HepG2 (cell line): ENCODE data around the gene ERRFI1. TPM values are rescaled to one million over a fixed set of nuclear protein-coding genes. Genes with fewer than 3 reads are reported as not detected.
A peak's percentile ranks its signal among the peaks of the same experiment; 100 is the strongest.

Experiments
- HNF4A ChIP-seq: sonication (generic); formaldehyde crosslinking; IDR thresholded peaks from 2 replicates; pipeline ENCODE4 v1.4.0; 2020; ENCODE audit warnings: missing genetic modification reagents
- HOXA5 ChIP-seq: sonication (generic); formaldehyde crosslinking; IDR thresholded peaks from 2 replicates; pipeline ENCODE4 v1.4.0; 2020; ENCODE audit warnings: missing genetic modification reagents
- HOXA9 ChIP-seq: sonication (generic); formaldehyde crosslinking; IDR thresholded peaks from 2 replicates; pipeline ENCODE4 v1.8.1; 2022; ENCODE audit warnings: missing genetic modification reagents, mild to moderate bottlenecking, moderate library complexity, borderline replicate concordance
- MEIS2 ChIP-seq: sonication (generic); formaldehyde crosslinking; IDR thresholded peaks from 2 replicates; pipeline ENCODE4 v1.9.0; 2021; ENCODE audit warnings: mild to moderate bottlenecking, missing genetic modification reagents
- MLLT10 ChIP-seq: sonication (generic); formaldehyde crosslinking; IDR thresholded peaks from 2 replicates; pipeline ENCODE4 v1.4.0; 2020; ENCODE audit warnings: missing genetic modification reagents
- MYC ChIP-seq: sonication (generic); formaldehyde crosslinking; IDR thresholded peaks from 2 replicates; pipeline ENCODE4 v1.9.0; 2021; ENCODE audit warnings: missing genetic modification reagents, borderline replicate concordance
- PLRG1 ChIP-seq: fragments of 450-650 bp; conservative IDR thresholded peaks from 2 replicates; pipeline ENCODE4 v1.6.1; 2016
- TOE1 ChIP-seq: sonication (generic); formaldehyde crosslinking; IDR thresholded peaks from 2 replicates; pipeline ENCODE4 v1.4.0; 2020; ENCODE audit warnings: mild to moderate bottlenecking, missing genetic modification reagents
- ZBTB1 ChIP-seq: sonication (generic); formaldehyde crosslinking; IDR thresholded peaks from 2 replicates; pipeline ENCODE4 v1.4.0; 2020; ENCODE audit warnings: missing genetic modification reagents, borderline replicate concordance
- ZNF138 ChIP-seq: sonication (generic); formaldehyde crosslinking; IDR thresholded peaks from 2 replicates; pipeline ENCODE4 v1.5.0; 2020; ENCODE audit warnings: mild to moderate bottlenecking, low read depth, missing genetic modification reagents
- ZNF850 ChIP-seq: sonication (generic); formaldehyde crosslinking; conservative IDR thresholded peaks from 2 replicates; pipeline ENCODE4 v1.9.0; 2021; ENCODE audit warnings: mild to moderate bottlenecking, missing genetic modification reagents
- polyA plus RNA-seq, 8 experiments: library from polyadenylated mRNA; depleted of rRNA in 3 of 8; stranded (reverse) in 7 of 8; unstranded in 1 of 8; fragments of >200 nt; fragmentation: Illumina TruSeq in 4 of 8; extraction: Trizol in 4 of 8; gene quantifications; 2 replicates each; pipeline versions ENCODE4 v1.2.1 to v1.2.3, GENCODE V29; 2011 to 2016; ENCODE audit warnings: low read depth in 4 of 8, missing spikeins in 1 of 8, mixed read lengths in 1 of 8; ENCODE audit not compliant: insufficient read depth in 1 of 8
- total RNA-seq, 5 experiments: library from RNA; depleted of rRNA; stranded (reverse); fragments of >200 nt; fragmentation: Illumina TruSeq; extraction: Trizol; gene quantifications; 2 replicates each; pipeline ENCODE4 v1.2.3, GENCODE V29; 2016; ENCODE audit warnings: low read depth in 1 of 5
- TF ChIP-seq, protein P1 (sequence below): sonication (generic); formaldehyde crosslinking; IDR thresholded peaks from 2 replicates; pipeline ENCODE4 v1.5.0; 2020; ENCODE audit warnings: mild to moderate bottlenecking, missing genetic modification reagents, borderline replicate concordance
- TF ChIP-seq, protein P2 (sequence below): sonication (generic); formaldehyde crosslinking; IDR thresholded peaks from 2 replicates; pipeline ENCODE4 v1.4.0; 2020; ENCODE audit warnings: missing genetic modification reagents; ENCODE audit errors: not compliant biosample characterization
- TF ChIP-seq, protein P3 (sequence below): sonication (generic); formaldehyde crosslinking; conservative IDR thresholded peaks from 2 replicates; pipeline ENCODE4 v1.4.0; 2020; ENCODE audit warnings: missing genetic modification reagents
- TF ChIP-seq, protein P4 (sequence below): sonication (generic); formaldehyde crosslinking; IDR thresholded peaks from 2 replicates; pipeline ENCODE4; 2020; ENCODE audit warnings: missing genetic modification reagents, mild to moderate bottlenecking, borderline replicate concordance

Gene ERRFI1
- total and polyA plus RNA-seq, 2 of the 13 experiments (the other 11 are each of a cell fraction or from before 2014, with no cell fraction given), result 84.4 to 753 TPM

DNA sequence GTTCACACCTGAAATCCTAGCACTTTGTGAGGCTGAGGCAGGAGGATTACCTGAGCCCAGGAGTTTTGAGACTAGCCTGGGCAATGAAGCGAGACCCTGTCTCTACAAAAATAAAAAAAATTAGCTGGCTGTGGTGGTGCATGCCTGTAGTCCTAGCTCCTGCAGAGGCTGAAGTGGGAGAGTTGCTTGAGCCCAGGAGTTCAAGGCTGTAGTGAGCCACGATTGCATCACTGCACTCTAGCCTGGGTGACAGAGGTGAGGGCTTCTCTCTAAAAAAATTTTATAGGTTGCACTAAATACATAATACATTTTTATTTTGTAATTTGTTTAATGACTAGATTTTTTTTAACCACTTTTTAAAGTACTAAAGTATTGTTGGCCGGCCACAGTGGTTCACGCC is 58.5 kb downstream of the ERRFI1 start (continued):
- TF ChIP-seq, protein P1, sequence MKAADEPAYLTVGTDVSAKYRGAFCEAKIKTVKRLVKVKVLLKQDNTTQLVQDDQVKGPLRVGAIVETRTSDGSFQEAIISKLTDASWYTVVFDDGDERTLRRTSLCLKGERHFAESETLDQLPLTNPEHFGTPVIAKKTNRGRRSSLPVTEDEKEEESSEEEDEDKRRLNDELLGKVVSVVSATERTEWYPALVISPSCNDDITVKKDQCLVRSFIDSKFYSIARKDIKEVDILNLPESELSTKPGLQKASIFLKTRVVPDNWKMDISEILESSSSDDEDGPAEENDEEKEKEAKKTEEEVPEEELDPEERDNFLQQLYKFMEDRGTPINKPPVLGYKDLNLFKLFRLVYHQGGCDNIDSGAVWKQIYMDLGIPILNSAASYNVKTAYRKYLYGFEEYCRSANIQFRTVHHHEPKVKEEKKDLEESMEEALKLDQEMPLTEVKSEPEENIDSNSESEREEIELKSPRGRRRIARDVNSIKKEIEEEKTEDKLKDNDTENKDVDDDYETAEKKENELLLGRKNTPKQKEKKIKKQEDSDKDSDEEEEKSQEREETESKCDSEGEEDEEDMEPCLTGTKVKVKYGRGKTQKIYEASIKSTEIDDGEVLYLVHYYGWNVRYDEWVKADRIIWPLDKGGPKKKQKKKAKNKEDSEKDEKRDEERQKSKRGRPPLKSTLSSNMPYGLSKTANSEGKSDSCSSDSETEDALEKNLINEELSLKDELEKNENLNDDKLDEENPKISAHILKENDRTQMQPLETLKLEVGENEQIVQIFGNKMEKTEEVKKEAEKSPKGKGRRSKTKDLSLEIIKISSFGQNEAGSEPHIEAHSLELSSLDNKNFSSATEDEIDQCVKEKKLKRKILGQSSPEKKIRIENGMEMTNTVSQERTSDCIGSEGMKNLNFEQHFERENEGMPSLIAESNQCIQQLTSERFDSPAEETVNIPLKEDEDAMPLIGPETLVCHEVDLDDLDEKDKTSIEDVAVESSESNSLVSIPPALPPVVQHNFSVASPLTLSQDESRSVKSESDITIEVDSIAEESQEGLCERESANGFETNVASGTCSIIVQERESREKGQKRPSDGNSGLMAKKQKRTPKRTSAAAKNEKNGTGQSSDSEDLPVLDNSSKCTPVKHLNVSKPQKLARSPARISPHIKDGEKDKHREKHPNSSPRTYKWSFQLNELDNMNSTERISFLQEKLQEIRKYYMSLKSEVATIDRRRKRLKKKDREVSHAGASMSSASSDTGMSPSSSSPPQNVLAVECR (CRISPR knock-in tag), result no peak
- TF ChIP-seq PLRG1 (no peak), TOE1 (CRISPR knock-in tag) (no peak), MEIS2 (CRISPR knock-in tag) (0 out of 2 replicates have a peak, but pooled peaks have one; percentile 28), ZBTB1 (CRISPR knock-in tag) (no peak), MLLT10 (CRISPR knock-in tag) (no peak), ZNF138 (CRISPR knock-in tag) (no peak), MYC (CRISPR knock-in tag) (no peak), HOXA9 (CRISPR knock-in tag) (no peak), ZNF850 (no peak), HOXA5 (no peak), HNF4A (CRISPR knock-in tag) (peak; percentile 54)
- TF ChIP-seq, protein P2, sequence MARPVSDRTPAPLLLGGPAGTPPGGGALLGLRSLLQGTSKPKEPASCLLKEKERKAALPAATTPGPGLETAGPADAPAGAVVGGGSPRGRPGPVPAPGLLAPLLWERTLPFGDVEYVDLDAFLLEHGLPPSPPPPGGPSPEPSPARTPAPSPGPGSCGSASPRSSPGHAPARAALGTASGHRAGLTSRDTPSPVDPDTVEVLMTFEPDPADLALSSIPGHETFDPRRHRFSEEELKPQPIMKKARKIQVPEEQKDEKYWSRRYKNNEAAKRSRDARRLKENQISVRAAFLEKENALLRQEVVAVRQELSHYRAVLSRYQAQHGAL (CRISPR knock-in tag), result no peak
- TF ChIP-seq, protein P3, sequence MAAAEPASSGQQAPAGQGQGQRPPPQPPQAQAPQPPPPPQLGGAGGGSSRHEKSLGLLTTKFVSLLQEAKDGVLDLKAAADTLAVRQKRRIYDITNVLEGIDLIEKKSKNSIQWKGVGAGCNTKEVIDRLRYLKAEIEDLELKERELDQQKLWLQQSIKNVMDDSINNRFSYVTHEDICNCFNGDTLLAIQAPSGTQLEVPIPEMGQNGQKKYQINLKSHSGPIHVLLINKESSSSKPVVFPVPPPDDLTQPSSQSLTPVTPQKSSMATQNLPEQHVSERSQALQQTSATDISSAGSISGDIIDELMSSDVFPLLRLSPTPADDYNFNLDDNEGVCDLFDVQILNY (CRISPR knock-in tag), result no peak
- TF ChIP-seq, protein P4, sequence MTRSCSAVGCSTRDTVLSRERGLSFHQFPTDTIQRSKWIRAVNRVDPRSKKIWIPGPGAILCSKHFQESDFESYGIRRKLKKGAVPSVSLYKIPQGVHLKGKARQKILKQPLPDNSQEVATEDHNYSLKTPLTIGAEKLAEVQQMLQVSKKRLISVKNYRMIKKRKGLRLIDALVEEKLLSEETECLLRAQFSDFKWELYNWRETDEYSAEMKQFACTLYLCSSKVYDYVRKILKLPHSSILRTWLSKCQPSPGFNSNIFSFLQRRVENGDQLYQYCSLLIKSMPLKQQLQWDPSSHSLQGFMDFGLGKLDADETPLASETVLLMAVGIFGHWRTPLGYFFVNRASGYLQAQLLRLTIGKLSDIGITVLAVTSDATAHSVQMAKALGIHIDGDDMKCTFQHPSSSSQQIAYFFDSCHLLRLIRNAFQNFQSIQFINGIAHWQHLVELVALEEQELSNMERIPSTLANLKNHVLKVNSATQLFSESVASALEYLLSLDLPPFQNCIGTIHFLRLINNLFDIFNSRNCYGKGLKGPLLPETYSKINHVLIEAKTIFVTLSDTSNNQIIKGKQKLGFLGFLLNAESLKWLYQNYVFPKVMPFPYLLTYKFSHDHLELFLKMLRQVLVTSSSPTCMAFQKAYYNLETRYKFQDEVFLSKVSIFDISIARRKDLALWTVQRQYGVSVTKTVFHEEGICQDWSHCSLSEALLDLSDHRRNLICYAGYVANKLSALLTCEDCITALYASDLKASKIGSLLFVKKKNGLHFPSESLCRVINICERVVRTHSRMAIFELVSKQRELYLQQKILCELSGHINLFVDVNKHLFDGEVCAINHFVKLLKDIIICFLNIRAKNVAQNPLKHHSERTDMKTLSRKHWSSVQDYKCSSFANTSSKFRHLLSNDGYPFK (CRISPR knock-in tag), result no peak
